GM23338 (cell line): ENCODE measurements around the gene NEK6. TPM values are rescaled to one million over a fixed set of nuclear protein-coding genes. Genes with fewer than 3 reads are reported as not detected.

ENCODE experiments used
- ATAC-seq: fragments of 200-7000 bp; cut with Tn5 transposase; 3 replicates; pipeline ENCODE4 v1.9.1; 2020
- DNase-seq: peaks from one replicate; pipeline ENCODE4 v3.0.0-alpha.2; 2015; ENCODE audit warnings: low spot score
- H2AFZ ChIP-seq: fragments of 200-600 bp; sonication (generic); 2 replicates; pipeline ENCODE4 v1.8.0; 2016; ENCODE audit warnings: antibody characterized with exemption, mild to moderate bottlenecking, moderate library complexity
- H3F3A ChIP-seq: fragments of 200-600 bp; sonication (generic); replicated peaks from 2 replicates; pipeline ENCODE4 v1.8.0; 2017; ENCODE audit warnings: antibody characterized with exemption, mixed run types, low read depth
- H3K27ac ChIP-seq: fragments of 200-600 bp; sonication (generic); 2 replicates; pipeline ENCODE4 v1.6.1; 2016; ENCODE audit warnings: low read depth
- H3K27me3 ChIP-seq: fragments of 200-600 bp; sonication (generic); 2 replicates; pipeline ENCODE4 v1.8.0; 2016; ENCODE audit warnings: mild to moderate bottlenecking, mixed run types, moderate library complexity; ENCODE audit not compliant: insufficient read depth
- H3K36me3 ChIP-seq: fragments of 200-600 bp; sonication (generic); 2 replicates; pipeline ENCODE4 v1.8.0; 2016; ENCODE audit warnings: mild to moderate bottlenecking; ENCODE audit not compliant: insufficient read depth
- H3K4me1 ChIP-seq: fragments of 200-600 bp; sonication (generic); 2 replicates; pipeline ENCODE4 v1.8.0; 2016; ENCODE audit warnings: mild to moderate bottlenecking, moderate library complexity; ENCODE audit not compliant: insufficient read depth
- H3K4me2 ChIP-seq: fragments of 200-600 bp; sonication (generic); 2 replicates; pipeline ENCODE4 v1.7.1; 2017; ENCODE audit warnings: mixed run types
- H3K4me3 ChIP-seq: fragments of 200-600 bp; sonication (generic); 2 replicates; pipeline ENCODE4 v1.6.1; 2016; ENCODE audit warnings: mixed run types
- H3K79me2 ChIP-seq: fragments of 200-600 bp; sonication (generic); replicated peaks from 2 replicates; pipeline ENCODE4 v1.8.0; 2017; ENCODE audit warnings: mild to moderate bottlenecking; ENCODE audit not compliant: insufficient read depth
- H3K9me2 ChIP-seq: fragments of 200-600 bp; sonication (generic); 2 replicates; pipeline ENCODE4 v1.8.0; 2017; ENCODE audit not compliant: insufficient read depth
- H4K20me1 ChIP-seq: fragments of 200-600 bp; sonication (generic); replicated peaks from 2 replicates; pipeline ENCODE4 v1.8.0; 2017; ENCODE audit warnings: mild to moderate bottlenecking; ENCODE audit not compliant: insufficient read depth
- H3K27ac Mint-ChIP-seq: 2 replicates; pipeline ENCODE4 v1.8.0; 2020; ENCODE audit warnings: inconsistent platforms, mild to moderate bottlenecking, moderate library complexity, mixed read lengths
- H3K27me3 Mint-ChIP-seq: 3 replicates; pipeline ENCODE4 v1.8.0; 2022; ENCODE audit warnings: low read depth, mild to moderate bottlenecking, moderate library complexity, mixed read lengths, inconsistent platforms; ENCODE audit not compliant: insufficient read depth, poor library complexity
- H3K36me3 Mint-ChIP-seq: 3 replicates; pipeline ENCODE4 v1.8.0; 2021; ENCODE audit warnings: low read depth, mild to moderate bottlenecking, inconsistent platforms, moderate library complexity, mixed read lengths
- H3K4me1 Mint-ChIP-seq: 3 replicates; pipeline ENCODE4 v1.8.0; 2020; ENCODE audit warnings: mild to moderate bottlenecking, inconsistent platforms, mixed read lengths
- H3K4me3 Mint-ChIP-seq: 3 replicates; pipeline ENCODE4 v1.8.0; 2021; ENCODE audit warnings: moderate library complexity, mild to moderate bottlenecking, inconsistent platforms, mixed read lengths
- H3K9me3 Mint-ChIP-seq: 3 replicates; pipeline ENCODE4 v1.8.0; 2020; ENCODE audit warnings: moderate library complexity, mild to moderate bottlenecking, inconsistent platforms, mixed read lengths
- CREB1 ChIP-seq: fragments of 250-450 bp; sonication (Bioruptor Pico); IDR thresholded peaks from 2 replicates; pipeline ENCODE4 v1.5.0; 2020; ENCODE audit warnings: low read depth, mild to moderate bottlenecking, moderate library complexity
- CTCF ChIP-seq, 2 experiments: fragments of 200-600 bp in 1 of 2; sonication (generic) in 1 of 2; conservative IDR thresholded peaks; 2 replicates each; pipeline versions ENCODE4 v1.5.1 to v1.6.1; 2016 to 2017; ENCODE audit warnings: antibody characterized with exemption in 2 of 2, low read depth in 2 of 2, mild to moderate bottlenecking in 2 of 2, moderate library complexity in 1 of 2
- EZH2 ChIP-seq: fragments of 200-600 bp; sonication (generic); IDR thresholded peaks from one replicate; pipeline ENCODE4 v1.8.0; 2017; ENCODE audit warnings: antibody characterized with exemption, mild to moderate bottlenecking, low read depth; ENCODE audit not compliant: unreplicated experiment
- EZH2phosphoT487 ChIP-seq: fragments of 200-600 bp; sonication (generic); IDR thresholded peaks from one replicate; pipeline ENCODE4 v1.8.1; 2018; ENCODE audit warnings: antibody characterized with exemption; ENCODE audit not compliant: unreplicated experiment
- JUNB ChIP-seq: IDR thresholded peaks from one replicate; pipeline ENCODE4 v1.6.1; 2016; ENCODE audit warnings: antibody characterized with exemption; ENCODE audit not compliant: unreplicated experiment
- NANOG ChIP-seq: IDR thresholded peaks from 2 replicates; pipeline ENCODE4 v1.6.1; 2016; ENCODE audit warnings: antibody characterized with exemption, borderline replicate concordance
- POLR2AphosphoS5 ChIP-seq: IDR thresholded peaks from 2 replicates; pipeline ENCODE4 v1.6.1; 2016; ENCODE audit warnings: antibody characterized with exemption, low read depth
- STAT1 ChIP-seq: IDR thresholded peaks from one replicate; pipeline ENCODE4 v1.6.1; 2016; ENCODE audit warnings: antibody characterized with exemption; ENCODE audit not compliant: unreplicated experiment
- ZNF114 ChIP-seq: fragments of 250-450 bp; sonication (Bioruptor Pico); IDR thresholded peaks from 2 replicates; pipeline ENCODE4 v1.5.0; 2020; ENCODE audit warnings: mild to moderate bottlenecking, moderate library complexity
- ZNF331 ChIP-seq: fragments of 250-450 bp; sonication (Bioruptor Pico); IDR thresholded peaks from 2 replicates; pipeline ENCODE4 v1.5.0; 2020; ENCODE audit warnings: low read depth, mild to moderate bottlenecking, moderate library complexity
- polyA plus RNA-seq: library from polyadenylated mRNA; unstranded; fragments of >200 nt; fragmentation: Nextera tagmentation; extraction: Ambion mirVana; gene quantifications from 2 replicates; pipeline ENCODE4 v1.2.1, GENCODE V29; 2016
- total RNA-seq: library from RNA; depleted of rRNA; stranded (reverse); fragments of >200 nt; shearing (Covaris generic); gene quantifications from 2 replicates; pipeline ENCODE4 v1.2.3, GENCODE V29; 2014
- TF ChIP-seq, protein P1 (sequence below): IDR thresholded peaks from 2 replicates; pipeline ENCODE4 v1.6.1; 2016; ENCODE audit warnings: antibody characterized with exemption
- TF ChIP-seq, protein P2 (sequence below): IDR thresholded peaks from one replicate; pipeline ENCODE4 v1.6.1; 2018; ENCODE audit warnings: antibody characterized with exemption; ENCODE audit not compliant: unreplicated experiment

NEK6 gene
- total and polyA plus RNA-seq, 2 experiments from 2014 or later = 8.1 to 11.2 TPM

DNA sequence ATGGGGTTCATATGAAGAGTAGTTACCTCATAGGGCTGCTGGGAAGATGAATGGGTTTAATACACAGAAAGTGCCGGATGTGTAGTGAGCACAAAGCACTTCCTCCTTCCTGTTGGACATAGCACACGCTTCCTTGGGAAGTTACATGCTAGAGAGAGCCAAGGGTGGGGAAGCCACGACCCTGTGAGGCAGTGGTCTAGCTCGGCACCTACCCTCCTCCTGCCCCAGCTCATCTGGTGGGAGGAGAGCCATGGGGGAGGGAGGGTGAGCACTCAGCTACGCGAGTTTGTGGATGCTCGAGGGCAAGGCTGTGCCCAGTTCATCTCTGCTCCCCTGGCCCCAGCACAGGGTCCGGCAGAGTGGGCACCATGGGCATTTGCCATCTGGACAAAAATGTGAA, 43.6 kb upstream of the NEK6 start (continued):
- TF ChIP-seq STAT1 = no peak
- TF ChIP-seq NANOG = no peak

- Histone ChIP-seq H3K4me3 (no peak overlapping the region), H3K27me3 (no peaks in the 10 kb centered on the region), H3K36me3 (no peaks in the 10 kb centered on the region), H3K27ac (no peak overlapping the region), H3K4me1 (no peaks in the 10 kb centered on the region), H2AFZ (no peak overlapping the region), H4K20me1 (no peaks in the 10 kb centered on the region), H3F3A (no peaks in the 10 kb centered on the region), H3K9me2 (no peaks in the 10 kb centered on the region), H3K4me2 (no peak overlapping the region), H3K79me2 (no peaks in the 10 kb centered on the region)
- DNase-seq = no peak
- ATAC-seq = no peak
- H3K36me3 Mint-ChIP-seq = no peaks in the 10 kb centered on the region
- peaks cover 1% of the 10 kb centered on the region for H3K27me3 Mint-ChIP-seq
- H3K27ac Mint-ChIP-seq = no peak overlapping the region
- H3K9me3 Mint-ChIP-seq = no peaks in the 10 kb centered on the region
- H3K4me3 Mint-ChIP-seq = no peak overlapping the region
- H3K4me1 Mint-ChIP-seq = peaks cover 4% of the 10 kb centered on the region; the same call in 1 of the 3 replicates
- TF ChIP-seq POLR2AphosphoS5 (no peak), CREB1 (CRISPR knock-in tag) (no peak), NANOG (no peak), ZNF114 (CRISPR knock-in tag) (no peak), JUNB (no peak), STAT1 (no peak), EZH2phosphoT487 (no peak), EZH2 (no peak), CTCF (conservative IDR thresholded peaks at IDR 0.05; ENCODE audit: low read depth in 2 of 2) (no peak), ZNF331 (no peak)
- TF ChIP-seq, protein P1, sequence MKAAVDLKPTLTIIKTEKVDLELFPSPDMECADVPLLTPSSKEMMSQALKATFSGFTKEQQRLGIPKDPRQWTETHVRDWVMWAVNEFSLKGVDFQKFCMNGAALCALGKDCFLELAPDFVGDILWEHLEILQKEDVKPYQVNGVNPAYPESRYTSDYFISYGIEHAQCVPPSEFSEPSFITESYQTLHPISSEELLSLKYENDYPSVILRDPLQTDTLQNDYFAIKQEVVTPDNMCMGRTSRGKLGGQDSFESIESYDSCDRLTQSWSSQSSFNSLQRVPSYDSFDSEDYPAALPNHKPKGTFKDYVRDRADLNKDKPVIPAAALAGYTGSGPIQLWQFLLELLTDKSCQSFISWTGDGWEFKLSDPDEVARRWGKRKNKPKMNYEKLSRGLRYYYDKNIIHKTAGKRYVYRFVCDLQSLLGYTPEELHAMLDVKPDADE = no peak
- TF ChIP-seq, protein P2, sequence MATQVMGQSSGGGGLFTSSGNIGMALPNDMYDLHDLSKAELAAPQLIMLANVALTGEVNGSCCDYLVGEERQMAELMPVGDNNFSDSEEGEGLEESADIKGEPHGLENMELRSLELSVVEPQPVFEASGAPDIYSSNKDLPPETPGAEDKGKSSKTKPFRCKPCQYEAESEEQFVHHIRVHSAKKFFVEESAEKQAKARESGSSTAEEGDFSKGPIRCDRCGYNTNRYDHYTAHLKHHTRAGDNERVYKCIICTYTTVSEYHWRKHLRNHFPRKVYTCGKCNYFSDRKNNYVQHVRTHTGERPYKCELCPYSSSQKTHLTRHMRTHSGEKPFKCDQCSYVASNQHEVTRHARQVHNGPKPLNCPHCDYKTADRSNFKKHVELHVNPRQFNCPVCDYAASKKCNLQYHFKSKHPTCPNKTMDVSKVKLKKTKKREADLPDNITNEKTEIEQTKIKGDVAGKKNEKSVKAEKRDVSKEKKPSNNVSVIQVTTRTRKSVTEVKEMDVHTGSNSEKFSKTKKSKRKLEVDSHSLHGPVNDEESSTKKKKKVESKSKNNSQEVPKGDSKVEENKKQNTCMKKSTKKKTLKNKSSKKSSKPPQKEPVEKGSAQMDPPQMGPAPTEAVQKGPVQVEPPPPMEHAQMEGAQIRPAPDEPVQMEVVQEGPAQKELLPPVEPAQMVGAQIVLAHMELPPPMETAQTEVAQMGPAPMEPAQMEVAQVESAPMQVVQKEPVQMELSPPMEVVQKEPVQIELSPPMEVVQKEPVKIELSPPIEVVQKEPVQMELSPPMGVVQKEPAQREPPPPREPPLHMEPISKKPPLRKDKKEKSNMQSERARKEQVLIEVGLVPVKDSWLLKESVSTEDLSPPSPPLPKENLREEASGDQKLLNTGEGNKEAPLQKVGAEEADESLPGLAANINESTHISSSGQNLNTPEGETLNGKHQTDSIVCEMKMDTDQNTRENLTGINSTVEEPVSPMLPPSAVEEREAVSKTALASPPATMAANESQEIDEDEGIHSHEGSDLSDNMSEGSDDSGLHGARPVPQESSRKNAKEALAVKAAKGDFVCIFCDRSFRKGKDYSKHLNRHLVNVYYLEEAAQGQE = no peak
Measured at GRCh38 chr9:124214596-124215367, 43.0 kb upstream of the NEK6 start.
